GM23338 (cell line): Measurements from ENCODE around the gene SEC14L6. TPM values are rescaled to one million over a fixed set of nuclear protein-coding genes. Genes with fewer than 3 reads are reported as not detected.

ENCODE experiments used
- ATAC-seq: fragments of 200-7000 bp; cut with Tn5 transposase; 3 replicates; pipeline ENCODE4 v1.9.1; 2020
- DNase-seq: peaks from one replicate; pipeline ENCODE4 v3.0.0-alpha.2; 2015; ENCODE audit warnings: low spot score
- H2AFZ ChIP-seq: fragments of 200-600 bp; sonication (generic); 2 replicates; pipeline ENCODE4 v1.8.0; 2016; ENCODE audit warnings: antibody characterized with exemption, mild to moderate bottlenecking, moderate library complexity
- H3F3A ChIP-seq: fragments of 200-600 bp; sonication (generic); replicated peaks from 2 replicates; pipeline ENCODE4 v1.8.0; 2017; ENCODE audit warnings: antibody characterized with exemption, mixed run types, low read depth
- H3K27ac ChIP-seq: fragments of 200-600 bp; sonication (generic); 2 replicates; pipeline ENCODE4 v1.6.1; 2016; ENCODE audit warnings: low read depth
- H3K27me3 ChIP-seq: fragments of 200-600 bp; sonication (generic); 2 replicates; pipeline ENCODE4 v1.8.0; 2016; ENCODE audit warnings: mild to moderate bottlenecking, mixed run types, moderate library complexity; ENCODE audit not compliant: insufficient read depth
- H3K36me3 ChIP-seq: fragments of 200-600 bp; sonication (generic); 2 replicates; pipeline ENCODE4 v1.8.0; 2016; ENCODE audit warnings: mild to moderate bottlenecking; ENCODE audit not compliant: insufficient read depth
- H3K4me1 ChIP-seq: fragments of 200-600 bp; sonication (generic); 2 replicates; pipeline ENCODE4 v1.8.0; 2016; ENCODE audit warnings: mild to moderate bottlenecking, moderate library complexity; ENCODE audit not compliant: insufficient read depth
- H3K4me2 ChIP-seq: fragments of 200-600 bp; sonication (generic); 2 replicates; pipeline ENCODE4 v1.7.1; 2017; ENCODE audit warnings: mixed run types
- H3K4me3 ChIP-seq: fragments of 200-600 bp; sonication (generic); 2 replicates; pipeline ENCODE4 v1.6.1; 2016; ENCODE audit warnings: mixed run types
- H3K79me2 ChIP-seq: fragments of 200-600 bp; sonication (generic); replicated peaks from 2 replicates; pipeline ENCODE4 v1.8.0; 2017; ENCODE audit warnings: mild to moderate bottlenecking; ENCODE audit not compliant: insufficient read depth
- H3K9me2 ChIP-seq: fragments of 200-600 bp; sonication (generic); 2 replicates; pipeline ENCODE4 v1.8.0; 2017; ENCODE audit not compliant: insufficient read depth
- H4K20me1 ChIP-seq: fragments of 200-600 bp; sonication (generic); replicated peaks from 2 replicates; pipeline ENCODE4 v1.8.0; 2017; ENCODE audit warnings: mild to moderate bottlenecking; ENCODE audit not compliant: insufficient read depth
- H3K27ac Mint-ChIP-seq: 2 replicates; pipeline ENCODE4 v1.8.0; 2020; ENCODE audit warnings: inconsistent platforms, mild to moderate bottlenecking, moderate library complexity, mixed read lengths
- H3K27me3 Mint-ChIP-seq: 3 replicates; pipeline ENCODE4 v1.8.0; 2022; ENCODE audit warnings: low read depth, mild to moderate bottlenecking, moderate library complexity, mixed read lengths, inconsistent platforms; ENCODE audit not compliant: insufficient read depth, poor library complexity
- H3K36me3 Mint-ChIP-seq: 3 replicates; pipeline ENCODE4 v1.8.0; 2021; ENCODE audit warnings: low read depth, mild to moderate bottlenecking, inconsistent platforms, moderate library complexity, mixed read lengths
- H3K4me1 Mint-ChIP-seq: 3 replicates; pipeline ENCODE4 v1.8.0; 2020; ENCODE audit warnings: mild to moderate bottlenecking, inconsistent platforms, mixed read lengths
- H3K4me3 Mint-ChIP-seq: 3 replicates; pipeline ENCODE4 v1.8.0; 2021; ENCODE audit warnings: moderate library complexity, mild to moderate bottlenecking, inconsistent platforms, mixed read lengths
- H3K9me3 Mint-ChIP-seq: 3 replicates; pipeline ENCODE4 v1.8.0; 2020; ENCODE audit warnings: moderate library complexity, mild to moderate bottlenecking, inconsistent platforms, mixed read lengths
- CREB1 ChIP-seq: fragments of 250-450 bp; sonication (Bioruptor Pico); IDR thresholded peaks from 2 replicates; pipeline ENCODE4 v1.5.0; 2020; ENCODE audit warnings: low read depth, mild to moderate bottlenecking, moderate library complexity
- ETS1 ChIP-seq: IDR thresholded peaks from 2 replicates; pipeline ENCODE4 v1.6.1; 2016; ENCODE audit warnings: antibody characterized with exemption
- EZH2 ChIP-seq: fragments of 200-600 bp; sonication (generic); IDR thresholded peaks from one replicate; pipeline ENCODE4 v1.8.0; 2017; ENCODE audit warnings: antibody characterized with exemption, mild to moderate bottlenecking, low read depth; ENCODE audit not compliant: unreplicated experiment
- EZH2phosphoT487 ChIP-seq: fragments of 200-600 bp; sonication (generic); IDR thresholded peaks from one replicate; pipeline ENCODE4 v1.8.1; 2018; ENCODE audit warnings: antibody characterized with exemption; ENCODE audit not compliant: unreplicated experiment
- JUNB ChIP-seq: IDR thresholded peaks from one replicate; pipeline ENCODE4 v1.6.1; 2016; ENCODE audit warnings: antibody characterized with exemption; ENCODE audit not compliant: unreplicated experiment
- NANOG ChIP-seq: IDR thresholded peaks from 2 replicates; pipeline ENCODE4 v1.6.1; 2016; ENCODE audit warnings: antibody characterized with exemption, borderline replicate concordance
- POLR2AphosphoS5 ChIP-seq: IDR thresholded peaks from 2 replicates; pipeline ENCODE4 v1.6.1; 2016; ENCODE audit warnings: antibody characterized with exemption, low read depth
- STAT1 ChIP-seq: IDR thresholded peaks from one replicate; pipeline ENCODE4 v1.6.1; 2016; ENCODE audit warnings: antibody characterized with exemption; ENCODE audit not compliant: unreplicated experiment
- ZNF114 ChIP-seq: fragments of 250-450 bp; sonication (Bioruptor Pico); IDR thresholded peaks from 2 replicates; pipeline ENCODE4 v1.5.0; 2020; ENCODE audit warnings: mild to moderate bottlenecking, moderate library complexity
- ZNF331 ChIP-seq: fragments of 250-450 bp; sonication (Bioruptor Pico); IDR thresholded peaks from 2 replicates; pipeline ENCODE4 v1.5.0; 2020; ENCODE audit warnings: low read depth, mild to moderate bottlenecking, moderate library complexity
- ZNF462 ChIP-seq: fragments of 250-450 bp; sonication (Bioruptor Pico); IDR thresholded peaks from 2 replicates; pipeline ENCODE4 v1.5.0; 2020; ENCODE audit warnings: mild to moderate bottlenecking, moderate library complexity
- polyA plus RNA-seq: library from polyadenylated mRNA; unstranded; fragments of >200 nt; fragmentation: Nextera tagmentation; extraction: Ambion mirVana; gene quantifications from 2 replicates; pipeline ENCODE4 v1.2.1, GENCODE V29; 2016
- total RNA-seq: library from RNA; depleted of rRNA; stranded (reverse); fragments of >200 nt; shearing (Covaris generic); gene quantifications from 2 replicates; pipeline ENCODE4 v1.2.3, GENCODE V29; 2014
- TF ChIP-seq, protein P1 (sequence below), 2 experiments: fragments of 200-600 bp in 1 of 2; sonication (generic) in 1 of 2; conservative IDR thresholded peaks; 2 replicates each; pipeline versions ENCODE4 v1.5.1 to v1.6.1; 2016 to 2017; ENCODE audit warnings: antibody characterized with exemption in 2 of 2, low read depth in 2 of 2, mild to moderate bottlenecking in 2 of 2, moderate library complexity in 1 of 2
- TF ChIP-seq, protein P2 (sequence below): IDR thresholded peaks from one replicate; pipeline ENCODE4 v1.6.1; 2018; ENCODE audit warnings: antibody characterized with exemption; ENCODE audit not compliant: unreplicated experiment

Gene SEC14L6
- total and polyA plus RNA-seq, 2 experiments from 2014 or later = 0.84 to 2.1 TPM

DNA sequence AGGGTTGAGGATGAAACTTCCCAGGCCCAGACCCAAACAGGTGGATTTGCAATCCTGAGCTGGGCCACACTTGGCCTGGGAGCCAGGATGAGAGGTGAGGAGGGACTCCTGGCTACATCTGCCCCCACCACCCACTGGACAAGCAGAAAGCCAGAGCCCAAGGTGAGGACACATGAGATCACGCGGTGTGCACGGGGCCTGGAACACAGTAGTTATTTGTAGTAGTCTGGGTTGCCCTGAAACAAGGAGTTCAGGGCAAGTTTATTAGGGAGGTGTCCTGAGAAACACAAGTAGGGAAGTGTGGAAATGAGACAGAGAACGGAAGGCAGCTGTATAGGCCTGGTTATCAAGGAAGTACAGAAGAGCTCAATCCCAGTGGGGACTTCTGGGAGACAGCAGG is 647 bp upstream of the SEC14L6 start:
- no peak for DNase-seq
- no peaks in the 10 kb centered on the region for H3K9me2 ChIP-seq
- no peaks in the 10 kb centered on the region; the same call in 2 of the 3 replicates for H3K36me3 Mint-ChIP-seq
- H3K4me3 ChIP-seq = no peak overlapping the region
- H3K36me3 ChIP-seq = no peaks in the 10 kb centered on the region
- H3K4me2 ChIP-seq = no peak overlapping the region
- TF ChIP-seq POLR2AphosphoS5 (no peak), NANOG (no peak), EZH2phosphoT487 (no peak), ZNF114 (CRISPR knock-in tag) (no peak), ZNF331 (CRISPR knock-in tag) (no peak), ZNF462 (CRISPR knock-in tag) (no peak), EZH2 (no peak), JUNB (no peak), STAT1 (no peak), CREB1 (no peak), ETS1 (no peak)
- TF ChIP-seq, protein P1, sequence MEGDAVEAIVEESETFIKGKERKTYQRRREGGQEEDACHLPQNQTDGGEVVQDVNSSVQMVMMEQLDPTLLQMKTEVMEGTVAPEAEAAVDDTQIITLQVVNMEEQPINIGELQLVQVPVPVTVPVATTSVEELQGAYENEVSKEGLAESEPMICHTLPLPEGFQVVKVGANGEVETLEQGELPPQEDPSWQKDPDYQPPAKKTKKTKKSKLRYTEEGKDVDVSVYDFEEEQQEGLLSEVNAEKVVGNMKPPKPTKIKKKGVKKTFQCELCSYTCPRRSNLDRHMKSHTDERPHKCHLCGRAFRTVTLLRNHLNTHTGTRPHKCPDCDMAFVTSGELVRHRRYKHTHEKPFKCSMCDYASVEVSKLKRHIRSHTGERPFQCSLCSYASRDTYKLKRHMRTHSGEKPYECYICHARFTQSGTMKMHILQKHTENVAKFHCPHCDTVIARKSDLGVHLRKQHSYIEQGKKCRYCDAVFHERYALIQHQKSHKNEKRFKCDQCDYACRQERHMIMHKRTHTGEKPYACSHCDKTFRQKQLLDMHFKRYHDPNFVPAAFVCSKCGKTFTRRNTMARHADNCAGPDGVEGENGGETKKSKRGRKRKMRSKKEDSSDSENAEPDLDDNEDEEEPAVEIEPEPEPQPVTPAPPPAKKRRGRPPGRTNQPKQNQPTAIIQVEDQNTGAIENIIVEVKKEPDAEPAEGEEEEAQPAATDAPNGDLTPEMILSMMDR (conservative IDR thresholded peaks at IDR 0.05; ENCODE audit: low read depth in 2 of 2) = no peak
- TF ChIP-seq, protein P2, sequence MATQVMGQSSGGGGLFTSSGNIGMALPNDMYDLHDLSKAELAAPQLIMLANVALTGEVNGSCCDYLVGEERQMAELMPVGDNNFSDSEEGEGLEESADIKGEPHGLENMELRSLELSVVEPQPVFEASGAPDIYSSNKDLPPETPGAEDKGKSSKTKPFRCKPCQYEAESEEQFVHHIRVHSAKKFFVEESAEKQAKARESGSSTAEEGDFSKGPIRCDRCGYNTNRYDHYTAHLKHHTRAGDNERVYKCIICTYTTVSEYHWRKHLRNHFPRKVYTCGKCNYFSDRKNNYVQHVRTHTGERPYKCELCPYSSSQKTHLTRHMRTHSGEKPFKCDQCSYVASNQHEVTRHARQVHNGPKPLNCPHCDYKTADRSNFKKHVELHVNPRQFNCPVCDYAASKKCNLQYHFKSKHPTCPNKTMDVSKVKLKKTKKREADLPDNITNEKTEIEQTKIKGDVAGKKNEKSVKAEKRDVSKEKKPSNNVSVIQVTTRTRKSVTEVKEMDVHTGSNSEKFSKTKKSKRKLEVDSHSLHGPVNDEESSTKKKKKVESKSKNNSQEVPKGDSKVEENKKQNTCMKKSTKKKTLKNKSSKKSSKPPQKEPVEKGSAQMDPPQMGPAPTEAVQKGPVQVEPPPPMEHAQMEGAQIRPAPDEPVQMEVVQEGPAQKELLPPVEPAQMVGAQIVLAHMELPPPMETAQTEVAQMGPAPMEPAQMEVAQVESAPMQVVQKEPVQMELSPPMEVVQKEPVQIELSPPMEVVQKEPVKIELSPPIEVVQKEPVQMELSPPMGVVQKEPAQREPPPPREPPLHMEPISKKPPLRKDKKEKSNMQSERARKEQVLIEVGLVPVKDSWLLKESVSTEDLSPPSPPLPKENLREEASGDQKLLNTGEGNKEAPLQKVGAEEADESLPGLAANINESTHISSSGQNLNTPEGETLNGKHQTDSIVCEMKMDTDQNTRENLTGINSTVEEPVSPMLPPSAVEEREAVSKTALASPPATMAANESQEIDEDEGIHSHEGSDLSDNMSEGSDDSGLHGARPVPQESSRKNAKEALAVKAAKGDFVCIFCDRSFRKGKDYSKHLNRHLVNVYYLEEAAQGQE = no peak
- no peaks in the 10 kb centered on the region for H3K79me2 ChIP-seq
- no peak overlapping the region for H3K4me3 Mint-ChIP-seq
- H3K4me1 ChIP-seq = no peaks in the 10 kb centered on the region; the same call in 1 of the 2 replicates
- 0 out of 2 replicates have a peak, but pooled peaks cover 2% of the 10 kb centered on the region for H3F3A ChIP-seq
- H4K20me1 ChIP-seq = no peaks in the 10 kb centered on the region
- no peak overlapping the region for H3K27ac Mint-ChIP-seq
- no peak for ATAC-seq
- H3K4me1 Mint-ChIP-seq = peaks cover 11% of the 10 kb centered on the region
- H2AFZ ChIP-seq = no peak overlapping the region
- H3K27me3 ChIP-seq = peaks cover 14% of the 10 kb centered on the region
- no peak overlapping the region for H3K27ac ChIP-seq
- peaks cover 5% of the 10 kb centered on the region; the same call in 1 of the 3 replicates for H3K9me3 Mint-ChIP-seq
- peaks cover 24% of the 10 kb centered on the region for H3K27me3 Mint-ChIP-seq
